Body of pancreas (tissue), 4 donors: Measurements from ENCODE around the gene TMEM256. TPM values are rescaled to one million over a fixed set of nuclear protein-coding genes. Genes with fewer than 3 reads are reported as not detected.

Source experiments
- ATAC-seq: fragments of 150-250 bp; one replicate; pipeline ENCODE4 v1.9.1; 2016
- DNase-seq, 4 donors: peaks; one replicate each; pipeline ENCODE4 v3.0.0-alpha.2; 2019
- H3K27ac ChIP-seq, 4 donors: fragments of 200-600 bp; sonication (generic); 1 replicate in 3 of 4; 2 replicates in 1 of 4; pipeline versions ENCODE4 v1.5.1 to v1.6.1; 2016 to 2019; ENCODE audit warnings: mild to moderate bottlenecking in 1 of 4, mixed read lengths in 1 of 4, moderate library complexity in 1 of 4
- H3K27me3 ChIP-seq, 2 donors: fragments of 200-600 bp; sonication (generic); one replicate each; pipeline ENCODE4 v1.6.0; 2016; ENCODE audit warnings: mild to moderate bottlenecking in 1 of 2
- H3K36me3 ChIP-seq, 2 donors: fragments of 200-600 bp; sonication (generic); replicated peaks in 1 of 2; 2 replicates each; pipeline ENCODE4 v1.5.1; 2016; ENCODE audit warnings: low read depth in 2 of 2; ENCODE audit not compliant: insufficient read depth in 1 of 2
- H3K4me1 ChIP-seq: fragments of 200-600 bp; sonication (generic); one replicate; pipeline ENCODE4 v1.6.0; 2016
- H3K4me3 ChIP-seq, 2 donors: fragments of 200-600 bp; sonication (generic); 1 replicate in 1 of 2; 2 replicates in 1 of 2; pipeline ENCODE4 v1.5.1; 2016 to 2019
- H3K9me3 ChIP-seq, 3 donors: fragments of 200-600 bp; sonication (generic); 1 replicate in 2 of 3; 2 replicates in 1 of 3; pipeline ENCODE4 v1.5.1; 2016
- CTCF ChIP-seq, 7 experiments: fragments of 450-650 bp in 4 of 7; fragments of 200-600 bp in 3 of 7; sonication (generic) in 3 of 7; IDR thresholded peaks; one replicate each; pipeline ENCODE4 v1.5.1; 2016 to 2019; ENCODE audit warnings: antibody characterized with exemption in 7 of 7
- POLR2A ChIP-seq, 3 donors: fragments of 450-650 bp; IDR thresholded peaks; one replicate each; pipeline ENCODE4 v1.6.1; 2016; ENCODE audit warnings: antibody characterized with exemption in 3 of 3, mild to moderate bottlenecking in 2 of 3
- WGBS, 2 donors: methylation state at CpG; one replicate each; pipeline ENCODE4 v1.1.5; 2017; 5-methylcytosine and 5-hydroxymethylcytosine counted together
- intact Hi-C: fragments of 100-400 bp; cut with DNase I; formaldehyde crosslinking; loops from one replicate; pipeline ENCODE4 v1.15.1; 2023
- total RNA-seq, 2 donors: library from RNA; depleted of rRNA; stranded (reverse); fragments of >200 nt; gene quantifications; one replicate each; pipeline ENCODE4 v1.1.0, GENCODE V29; 2016

The TMEM256 gene
- total RNA-seq, 2 donors from 2014 or later = 14.5 to 21.8 TPM

GRCh38 chr17:7357381-7357780 lies 46.5 kb downstream of the TMEM256 start:
- 56 to 68% methylated on average over 2 of the region's 2 CpGs for WGBS, 2 donors
- TF ChIP-seq POLR2A (IDR thresholded peaks at IDR 0.05) = no peak
- TF ChIP-seq CTCF (IDR thresholded peaks at IDR 0.05) = no peak
- H3K27me3 ChIP-seq = no peaks in the 10 kb centered on the region
- intact Hi-C loops = no loop called here
- no peaks in the 10 kb centered on the region for H3K36me3 ChIP-seq
- no peak overlapping the region for H3K27ac ChIP-seq
- H3K4me1 ChIP-seq = peaks cover 30% of the 10 kb centered on the region
- ATAC-seq (no peak), DNase-seq (no peak)
- H3K9me3 ChIP-seq = no peaks in the 10 kb centered on the region
- no peak overlapping the region for H3K4me3 ChIP-seq

GRCh38 chr17:7356756-7357155 lies 47.1 kb downstream of the TMEM256 start:
- intact Hi-C loops = no loop called here
- H3K4me3 ChIP-seq = no peak overlapping the region
- no peaks in the 10 kb centered on the region for H3K27me3 ChIP-seq
- ATAC-seq (no peak), DNase-seq (no peak)
- H3K4me1 ChIP-seq = peaks cover 31% of the 10 kb centered on the region
- no peaks in the 10 kb centered on the region for H3K9me3 ChIP-seq
- 60 to 77% methylated on average over 8 of the region's 8 CpGs for WGBS, 2 donors
- TF ChIP-seq CTCF (IDR thresholded peaks at IDR 0.05) = no peak
- no peak for TF ChIP-seq POLR2A (IDR thresholded peaks at IDR 0.05)
- no peaks in the 10 kb centered on the region for H3K36me3 ChIP-seq
- H3K27ac ChIP-seq = no peak overlapping the region

GRCh38 chr17:7356072-7356549 lies 47.8 kb downstream of the TMEM256 start:
- H3K4me3 ChIP-seq = no peak overlapping the region

GRCh38 chr17:7355573-7355972 lies 48.3 kb downstream of the TMEM256 start:
- ATAC-seq = no peak
- Histone ChIP-seq H3K36me3 (no peaks in the 10 kb centered on the region), H3K27ac (no peak overlapping the region), H3K4me3 (no peak overlapping the region), H3K27me3 (no peaks in the 10 kb centered on the region), H3K9me3 (no peaks in the 10 kb centered on the region), H3K4me1 (peaks cover 39% of the 10 kb centered on the region)
- DNase-seq = no peak
- no peak for TF ChIP-seq POLR2A (IDR thresholded peaks at IDR 0.05)
- no peak for TF ChIP-seq CTCF (IDR thresholded peaks at IDR 0.05)
- intact Hi-C loops = no loop called here
- 67 to 81% methylated on average over 8 of the region's 8 CpGs for WGBS, 2 donors

More at GRCh38 chr17:7356072-7356549, 47.8 kb downstream of the TMEM256 start:
- Histone ChIP-seq H3K4me1 (peaks cover 34% of the 10 kb centered on the region), H3K9me3 (no peaks in the 10 kb centered on the region), H3K27ac (no peak overlapping the region), H3K36me3 (no peaks in the 10 kb centered on the region), H3K27me3 (no peaks in the 10 kb centered on the region)
- DNase-seq (peak; percentile 86 to 89 (median 88)), ATAC-seq (peak; percentile 38)
- intact Hi-C loops = no loop called here
- WGBS, 2 donors = 5 to 13% methylated on average over 4 to 12 of the region's 12 CpGs
- TF ChIP-seq POLR2A (IDR thresholded peaks at IDR 0.05) (no peak), CTCF (IDR thresholded peaks at IDR 0.05) (peak; percentile 76 to 95 (median 91))

- Histone ChIP-seq H3K4me3 (no peak within 1 kb of the TSS), H3K36me3 (no peaks in the 10 kb centered on the region), H3K27me3 (no peaks in the 10 kb centered on the region), H3K27ac (no peak within 1 kb of the TSS), H3K9me3 (no peaks in the 10 kb centered on the region), H3K4me1 (peaks cover 43% of the 10 kb centered on the region)
- ATAC-seq (no peak), DNase-seq (no peak)
- intact Hi-C loops = no loop called here
- WGBS, 2 donors = 56% methylated on average over 10 of the region's 10 CpGs; no CpG with 5 or more reads in 1 of the 2 donors
- TF ChIP-seq CTCF (IDR thresholded peaks at IDR 0.05) (no peak), POLR2A (IDR thresholded peaks at IDR 0.05) (no peak)
Measured at GRCh38 chr17:7355053-7355452, 48.8 kb downstream of the TMEM256 start, which contains the start of gene TMEM95. TMEM95 (plus strand) TSS chr17:7355156; CDS start chr17:7355205, 49 bp downstream.
